ENCODE measurements around the gene VASH1. TPM values are rescaled to one million over a fixed set of nuclear protein-coding genes. Genes with fewer than 3 reads are reported as not detected.
A peak's percentile ranks its signal among the peaks of the same experiment; 100 is the strongest.
"Not testable (repeated sequence)": the region's sequence is repeated elsewhere in the genome, so short reads cannot be mapped to it uniquely, and the experiment has no call there.

Gene VASH1
- total and polyA plus RNA-seq, 7 experiments from 2014 or later, result 0.52 to 18.2 (median 1.7) TPM

- CTCF ChIA-PET, result interaction anchor here (1.7 kb wide), 1 partner anchor 10 kb away, joined by 4 read pairs; no protein-coding TSS in a partner anchor
- Histone ChIP-seq H3K27me3 (ENCODE audit: control insufficient read depth in 2 of 2, insufficient read depth in 2 of 2, low read length in 2 of 2) (no peaks in the 10 kb centered on the region), H3K36me3 (ENCODE audit: control insufficient read depth in 2 of 3, insufficient read depth in 3 of 3, low read length in 3 of 3) (no peaks in the 10 kb centered on the region), H3K9me3 (ENCODE audit: control insufficient read depth in 2 of 3, low read length in 3 of 3) (no peaks in the 10 kb centered on the region), H3K4me1 (ENCODE audit: control insufficient read depth in 2 of 2, insufficient read depth in 2 of 2, low read length in 2 of 2) (no peaks in the 10 kb centered on the region), H3K4me3 (ENCODE audit: low read length) (no peak overlapping the region), H3K27ac (ENCODE audit: low read depth, low read length) (no peak overlapping the region)
- H3K4me3 Mint-ChIP-seq, result no peak overlapping the region
- no peaks in the 10 kb centered on the region for H3K9me3 Mint-ChIP-seq
- ATAC-seq, result no peak
- intact Hi-C loops (cut with micrococcal nuclease), result no loop called here
- peaks cover 0 to 7% (median 0%) of the 10 kb centered on the region in 7 donors for H3K4me1 Mint-ChIP-seq
- POLR2A ChIA-PET, result no interaction called here
- H3K27me3 Mint-ChIP-seq, result peaks cover 15 to 19% (median 16%) of the 10 kb centered on the region in 5 donors
- no peak overlapping the region for H3K27ac Mint-ChIP-seq
- no peak for DNase-seq
- no peaks in the 10 kb centered on the region for H3K36me3 Mint-ChIP-seq
Observed at GRCh38 chr14:76717508-76718290, 43.6 kb upstream of the VASH1 start.

GRCh38 chr14:76718306-76719040, 42.8 kb upstream of the VASH1 start:
- no peaks in the 10 kb centered on the region for H3K4me1 ChIP-seq (ENCODE audit: control insufficient read depth in 2 of 2, insufficient read depth in 2 of 2, low read length in 2 of 2)
- peak overlapping the region in 1 of 10 donors; percentile 10 for H3K4me3 Mint-ChIP-seq
- H3K4me3 ChIP-seq (ENCODE audit: low read length), result no peak overlapping the region
- peaks cover 0 to 7% (median 0%) of the 10 kb centered on the region in 7 donors for H3K4me1 Mint-ChIP-seq
- ChIA-PET POLR2A (no interaction called here), CTCF (no interaction called here)
- no peaks in the 10 kb centered on the region for H3K9me3 ChIP-seq (ENCODE audit: control insufficient read depth in 2 of 3, low read length in 3 of 3)
- ATAC-seq (no peak), DNase-seq (no peak)
- no peak overlapping the region for H3K27ac Mint-ChIP-seq
- H3K27me3 Mint-ChIP-seq, result peaks cover 13 to 23% (median 20%) of the 10 kb centered on the region in 5 donors
- H3K36me3 Mint-ChIP-seq, result no peaks in the 10 kb centered on the region
- no peaks in the 10 kb centered on the region for H3K36me3 ChIP-seq (ENCODE audit: control insufficient read depth in 2 of 3, insufficient read depth in 3 of 3, low read length in 3 of 3)
- no peaks in the 10 kb centered on the region for H3K9me3 Mint-ChIP-seq
- H3K27me3 ChIP-seq (ENCODE audit: control insufficient read depth in 2 of 2, insufficient read depth in 2 of 2, low read length in 2 of 2), result no peaks in the 10 kb centered on the region
- no peak overlapping the region for H3K27ac ChIP-seq (ENCODE audit: low read depth, low read length)
- intact Hi-C loops (cut with micrococcal nuclease), result no loop called here

GRCh38 chr14:76719666-76720065, 41.6 kb upstream of the VASH1 start:
- peaks cover 0 to 7% (median 0%) of the 10 kb centered on the region in 7 donors for H3K4me1 Mint-ChIP-seq
- POLR2A ChIA-PET, result no interaction called here
- DNase-seq (no peak), ATAC-seq (no peak)
- H3K9me3 Mint-ChIP-seq, result no peaks in the 10 kb centered on the region
- no peaks in the 10 kb centered on the region for H3K36me3 ChIP-seq (ENCODE audit: control insufficient read depth in 2 of 3, insufficient read depth in 3 of 3, low read length in 3 of 3)
- intact Hi-C loops (cut with micrococcal nuclease), result no loop called here
- H3K4me3 ChIP-seq (ENCODE audit: low read length), result no peak overlapping the region
- no peaks in the 10 kb centered on the region for H3K9me3 ChIP-seq (ENCODE audit: control insufficient read depth in 2 of 3, low read length in 3 of 3)
- no peak overlapping the region for H3K27ac Mint-ChIP-seq
- CTCF ChIA-PET, result interaction anchor here (1.0 kb wide), 1 partner anchor 9 kb away, joined by 5 read pairs; no protein-coding TSS in a partner anchor
- H3K4me1 ChIP-seq (ENCODE audit: control insufficient read depth in 2 of 2, insufficient read depth in 2 of 2, low read length in 2 of 2), result no peaks in the 10 kb centered on the region
- no peak overlapping the region for H3K4me3 Mint-ChIP-seq
- H3K27me3 ChIP-seq (ENCODE audit: control insufficient read depth in 2 of 2, insufficient read depth in 2 of 2, low read length in 2 of 2), result no peaks in the 10 kb centered on the region
- H3K27me3 Mint-ChIP-seq, result peaks cover 8 to 23% (median 18%) of the 10 kb centered on the region in 5 donors
- H3K36me3 Mint-ChIP-seq, result no peaks in the 10 kb centered on the region
- no peak overlapping the region for H3K27ac ChIP-seq (ENCODE audit: low read depth, low read length)

- no peaks in the 10 kb centered on the region for H3K27me3 ChIP-seq (ENCODE audit: control insufficient read depth in 2 of 2, insufficient read depth in 2 of 2, low read length in 2 of 2)
- H3K9me3 ChIP-seq (ENCODE audit: control insufficient read depth in 2 of 3, low read length in 3 of 3), result no peaks in the 10 kb centered on the region
- Mint-ChIP-seq H3K36me3 (no peaks in the 10 kb centered on the region), H3K4me3 (peak overlapping the region in 1 of 10 donors; percentile 58), H3K4me1 (peaks cover 0 to 7% (median 0%) of the 10 kb centered on the region in 7 donors), H3K27me3 (peaks cover 11 to 29% (median 18%) of the 10 kb centered on the region in 5 donors), H3K27ac (no peak overlapping the region), H3K9me3 (no peaks in the 10 kb centered on the region)
- ChIA-PET CTCF (interaction anchor here (1.0 kb wide), 1 partner anchor 10 kb away, joined by 5 read pairs; no protein-coding TSS in a partner anchor), POLR2A (no interaction called here)
- no peaks in the 10 kb centered on the region for H3K36me3 ChIP-seq (ENCODE audit: control insufficient read depth in 2 of 3, insufficient read depth in 3 of 3, low read length in 3 of 3)
- no peaks in the 10 kb centered on the region for H3K4me1 ChIP-seq (ENCODE audit: control insufficient read depth in 2 of 2, insufficient read depth in 2 of 2, low read length in 2 of 2)
- no peak overlapping the region for H3K4me3 ChIP-seq (ENCODE audit: low read length)
- H3K27ac ChIP-seq (ENCODE audit: low read depth, low read length), result no peak overlapping the region
- DNase-seq, result no peak
- ATAC-seq, result peak; percentile 66
- intact Hi-C loops (cut with micrococcal nuclease), result no loop called here
Observed at GRCh38 chr14:76720382-76720813, 40.9 kb upstream of the VASH1 start.

- peaks cover 16 to 30% (median 18%) of the 10 kb centered on the region in 5 donors for H3K27me3 Mint-ChIP-seq
- CTCF ChIA-PET, result interaction anchor here (0.8 kb wide), 1 partner anchor 11 kb away, joined by 4 read pairs; no protein-coding TSS in a partner anchor
- H3K4me3 Mint-ChIP-seq, result not testable (repeated sequence)
Observed at GRCh38 chr14:76721506-76721905, 39.8 kb upstream of the VASH1 start.

GRCh38 chr14:76724651-76725550, 36.4 kb upstream of the VASH1 start:
- Mint-ChIP-seq H3K9me3 (no peaks in the 10 kb centered on the region), H3K36me3 (no peaks in the 10 kb centered on the region), H3K27me3 (peaks cover 13 to 37% (median 22%) of the 10 kb centered on the region in 5 donors), H3K4me3 (no peak overlapping the region), H3K4me1 (peaks cover 0 to 7% (median 0%) of the 10 kb centered on the region in 7 donors), H3K27ac (no peak overlapping the region)
- Histone ChIP-seq H3K4me3 (ENCODE audit: low read length) (no peak overlapping the region), H3K27ac (ENCODE audit: low read depth, low read length) (no peak overlapping the region), H3K27me3 (ENCODE audit: control insufficient read depth in 2 of 2, insufficient read depth in 2 of 2, low read length in 2 of 2) (no peaks in the 10 kb centered on the region), H3K4me1 (ENCODE audit: control insufficient read depth in 2 of 2, insufficient read depth in 2 of 2, low read length in 2 of 2) (no peaks in the 10 kb centered on the region), H3K9me3 (ENCODE audit: control insufficient read depth in 2 of 3, low read length in 3 of 3) (no peaks in the 10 kb centered on the region), H3K36me3 (ENCODE audit: control insufficient read depth in 2 of 3, insufficient read depth in 3 of 3, low read length in 3 of 3) (no peaks in the 10 kb centered on the region)
- ChIA-PET POLR2A (no interaction called here), CTCF (no interaction called here)
- DNase-seq, result no peak
- intact Hi-C loops (cut with micrococcal nuclease), result no loop called here
- no peak for ATAC-seq

More at GRCh38 chr14:76721506-76721905, 39.8 kb upstream of the VASH1 start:
- POLR2A ChIA-PET; H3K27me3 ChIP-seq (ENCODE audit: control insufficient read depth in 2 of 2, insufficient read depth in 2 of 2, low read length in 2 of 2); H3K36me3 ChIP-seq (ENCODE audit: control insufficient read depth in 2 of 3, insufficient read depth in 3 of 3, low read length in 3 of 3); DNase-seq; H3K4me1 ChIP-seq (ENCODE audit: control insufficient read depth in 2 of 2, insufficient read depth in 2 of 2, low read length in 2 of 2); H3K27ac Mint-ChIP-seq; H3K9me3 Mint-ChIP-seq; H3K9me3 ChIP-seq (ENCODE audit: control insufficient read depth in 2 of 3, low read length in 3 of 3); H3K36me3 Mint-ChIP-seq; intact Hi-C loops (cut with micrococcal nuclease); H3K4me3 ChIP-seq (ENCODE audit: low read length); ATAC-seq; H3K4me1 Mint-ChIP-seq; H3K27ac ChIP-seq (ENCODE audit: low read depth, low read length): not testable (repeated sequence)

Data from naive thymus-derived CD4-positive, alpha-beta T cell (primary cell).